Breast epithelium (tissue), 4 donors: ENCODE data around the gene PARD6A. TPM values are rescaled to one million over a fixed set of nuclear protein-coding genes. Genes with fewer than 3 reads are reported as not detected.

Experiments
- DNase-seq, 2 donors: peaks; one replicate each; pipeline ENCODE4 v3.0.0-alpha.2; 2019; ENCODE audit warnings: low spot score in 2 of 2
- H3K27ac ChIP-seq, 2 donors: fragments of 200-600 bp; sonication (generic) in 1 of 2; one replicate each; pipeline ENCODE4 v1.5.1; 2016 to 2019; ENCODE audit warnings: mild to moderate bottlenecking in 1 of 2
- H3K27me3 ChIP-seq, 2 donors: fragments of 200-600 bp; sonication (generic) in 1 of 2; one replicate each; pipeline versions ENCODE4 v1.5.1 to v1.6.0; 2017 to 2019; ENCODE audit warnings: control low read depth in 1 of 2, mild to moderate bottlenecking in 1 of 2
- H3K36me3 ChIP-seq: fragments of 200-600 bp; one replicate; pipeline ENCODE4 v1.5.1; 2019
- H3K4me1 ChIP-seq, 2 donors: fragments of 200-600 bp; sonication (generic); one replicate each; pipeline ENCODE4 v1.5.1; 2016 to 2019; ENCODE audit warnings: control low read depth in 1 of 2
- H3K4me3 ChIP-seq, 3 donors: fragments of 200-600 bp; sonication (generic); 1 replicate in 2 of 3; 2 replicates in 1 of 3; pipeline ENCODE4 v1.5.1; 2016 to 2019; ENCODE audit warnings: mild to moderate bottlenecking in 3 of 3, moderate library complexity in 2 of 3
- H3K9me3 ChIP-seq, 2 donors: fragments of 200-600 bp; sonication (generic) in 1 of 2; one replicate each; pipeline ENCODE4 v1.5.1; 2016 to 2019; ENCODE audit warnings: control low read depth in 1 of 2
- POLR2A ChIP-seq: fragments of 450-650 bp; IDR thresholded peaks from one replicate; pipeline ENCODE4 v1.6.1; 2016; ENCODE audit warnings: antibody characterized with exemption, mild to moderate bottlenecking, moderate library complexity
- POLR2AphosphoS5 ChIP-seq, 3 donors: sonication (generic); formaldehyde crosslinking; IDR thresholded peaks; one replicate each; pipeline ENCODE4 v1.6.1; 2017; ENCODE audit warnings: antibody characterized with exemption in 3 of 3
- intact Hi-C: fragments of 100-400 bp; cut with DNase I; formaldehyde crosslinking; loops from one replicate; pipeline ENCODE4 v1.15.1; 2023; ENCODE audit warnings: low total_unique reads
- total RNA-seq, 3 donors: library from RNA; depleted of rRNA; stranded (reverse); fragments of >200 nt; gene quantifications; one replicate each; pipeline ENCODE4 v1.1.0, GENCODE V29; 2016
- TF ChIP-seq, protein P1 (sequence below), 3 donors: fragments of 450-650 bp; IDR thresholded peaks; one replicate each; pipeline ENCODE4 v1.5.1; 2016 to 2017; ENCODE audit warnings: antibody characterized with exemption in 3 of 3, mild to moderate bottlenecking in 3 of 3, moderate library complexity in 3 of 3

Gene PARD6A
- total RNA-seq, 3 donors from 2014 or later: 6.4 to 8.5 (median 7.2) TPM

DNA sequence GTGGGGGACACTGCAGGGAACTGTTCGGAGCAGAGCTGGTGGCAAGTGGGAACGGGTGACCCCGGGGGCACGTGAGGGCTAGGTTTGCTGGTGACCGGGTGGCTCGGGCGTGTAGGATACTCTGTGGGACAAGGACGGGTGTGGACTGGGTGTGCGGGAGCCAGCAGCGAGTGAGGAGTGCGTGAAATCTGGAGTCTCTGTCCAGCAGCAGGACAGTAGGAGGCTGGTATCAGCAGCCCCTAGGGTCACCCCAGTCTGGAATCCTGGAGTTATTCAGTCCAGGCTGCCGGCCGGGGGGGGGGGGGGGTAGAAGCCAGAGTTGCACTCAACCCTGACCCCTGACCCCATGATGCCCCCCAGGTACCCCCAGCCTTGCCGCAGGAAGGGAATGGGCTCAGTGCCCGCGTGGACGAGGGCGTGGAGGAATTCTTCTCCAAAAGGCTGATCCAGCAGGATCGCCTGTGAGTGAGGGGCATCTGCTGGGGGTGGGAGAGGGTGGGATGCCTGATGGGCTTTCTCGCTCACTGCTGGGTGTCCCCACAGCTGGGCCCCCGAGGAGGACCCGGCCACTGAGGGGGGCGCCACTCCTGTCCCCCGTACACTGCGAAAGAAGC is 6.9 kb upstream of the PARD6A start:
- peaks cover under 1 to 11% of the 10 kb centered on the region in 2 donors for H3K4me1 ChIP-seq
- TF ChIP-seq, protein P1, sequence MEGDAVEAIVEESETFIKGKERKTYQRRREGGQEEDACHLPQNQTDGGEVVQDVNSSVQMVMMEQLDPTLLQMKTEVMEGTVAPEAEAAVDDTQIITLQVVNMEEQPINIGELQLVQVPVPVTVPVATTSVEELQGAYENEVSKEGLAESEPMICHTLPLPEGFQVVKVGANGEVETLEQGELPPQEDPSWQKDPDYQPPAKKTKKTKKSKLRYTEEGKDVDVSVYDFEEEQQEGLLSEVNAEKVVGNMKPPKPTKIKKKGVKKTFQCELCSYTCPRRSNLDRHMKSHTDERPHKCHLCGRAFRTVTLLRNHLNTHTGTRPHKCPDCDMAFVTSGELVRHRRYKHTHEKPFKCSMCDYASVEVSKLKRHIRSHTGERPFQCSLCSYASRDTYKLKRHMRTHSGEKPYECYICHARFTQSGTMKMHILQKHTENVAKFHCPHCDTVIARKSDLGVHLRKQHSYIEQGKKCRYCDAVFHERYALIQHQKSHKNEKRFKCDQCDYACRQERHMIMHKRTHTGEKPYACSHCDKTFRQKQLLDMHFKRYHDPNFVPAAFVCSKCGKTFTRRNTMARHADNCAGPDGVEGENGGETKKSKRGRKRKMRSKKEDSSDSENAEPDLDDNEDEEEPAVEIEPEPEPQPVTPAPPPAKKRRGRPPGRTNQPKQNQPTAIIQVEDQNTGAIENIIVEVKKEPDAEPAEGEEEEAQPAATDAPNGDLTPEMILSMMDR (IDR thresholded peaks at IDR 0.05): no peak
- TF ChIP-seq POLR2A: no peak
- no peak for TF ChIP-seq POLR2AphosphoS5 (IDR thresholded peaks at IDR 0.05)
- no peak for DNase-seq
- intact Hi-C loops: no loop called here
- peaks cover 13 to 50% of the 10 kb centered on the region in 2 donors for H3K27me3 ChIP-seq
- no peaks in the 10 kb centered on the region for H3K9me3 ChIP-seq
- no peaks in the 10 kb centered on the region for H3K36me3 ChIP-seq
- peak overlapping the region in 2 of 3 donors; percentile 39 to 64 for H3K4me3 ChIP-seq
- H3K27ac ChIP-seq: no peak overlapping the region

GRCh38 chr16:67654403-67654911 is 6.3 kb upstream of the PARD6A start:
- intact Hi-C loops: no loop called here
- Histone ChIP-seq H3K4me3 (no peak overlapping the region), H3K4me1 (peaks cover 6 to 15% of the 10 kb centered on the region in 2 donors), H3K9me3 (no peaks in the 10 kb centered on the region), H3K36me3 (no peaks in the 10 kb centered on the region), H3K27me3 (peaks cover 11 to 44% of the 10 kb centered on the region in 2 donors), H3K27ac (no peak overlapping the region)
- no peak for DNase-seq
- no peak for TF ChIP-seq POLR2AphosphoS5 (IDR thresholded peaks at IDR 0.05)
- no peak for TF ChIP-seq POLR2A
- TF ChIP-seq, protein P1 (IDR thresholded peaks at IDR 0.05): no peak

GRCh38 chr16:67655363-67655762 is 5.4 kb upstream of the PARD6A start:
- intact Hi-C loops: loop anchor here (5.0 kb wide), 1 partner anchor 118 kb away; no protein-coding TSS in a partner anchor
- DNase-seq: no peak
- H3K27me3 ChIP-seq: peaks cover 10 to 36% of the 10 kb centered on the region in 2 donors

DNA sequence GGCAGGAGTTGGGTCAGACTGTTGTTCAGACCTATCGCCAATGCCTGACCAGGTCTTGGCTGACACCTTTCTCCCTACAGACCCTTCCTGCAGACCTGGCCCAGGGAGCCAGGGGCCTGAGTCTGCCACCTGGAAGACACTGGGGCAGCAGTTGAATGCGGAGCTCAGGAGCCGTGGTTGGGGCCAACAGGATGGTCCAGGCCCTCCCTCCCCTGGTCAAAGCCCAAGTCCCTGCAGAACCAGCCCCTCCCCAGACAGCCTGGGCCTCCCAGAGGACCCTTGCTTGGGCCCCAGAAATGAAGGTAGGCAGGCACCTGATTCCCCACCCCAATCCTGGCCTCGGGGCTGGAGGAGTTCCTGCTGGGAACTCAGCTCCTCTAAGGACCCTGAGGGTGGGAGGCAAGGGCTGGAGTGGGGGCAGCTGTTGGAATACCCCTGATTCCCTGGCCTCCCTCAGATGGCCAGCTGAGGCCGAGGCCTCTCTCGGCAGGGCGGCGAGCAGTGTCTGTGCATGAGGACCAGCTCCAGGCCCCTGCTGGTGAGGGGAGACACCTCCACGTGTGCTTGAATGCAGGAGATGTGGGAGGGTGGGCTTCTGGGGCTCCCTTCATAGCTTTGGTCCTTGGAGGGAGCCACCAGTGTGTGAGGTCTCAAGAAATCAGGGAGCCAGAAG is 4.3 kb upstream of the PARD6A start:
- H3K9me3 ChIP-seq: no peaks in the 10 kb centered on the region
- H3K36me3 ChIP-seq: no peaks in the 10 kb centered on the region
- intact Hi-C loops: loop anchor here (5.0 kb wide), 1 partner anchor 119 kb away; no protein-coding TSS in a partner anchor
- TF ChIP-seq, protein P1 (IDR thresholded peaks at IDR 0.05): no peak
- TF ChIP-seq POLR2AphosphoS5 (IDR thresholded peaks at IDR 0.05): no peak
- no peak for TF ChIP-seq POLR2A
- H3K4me1 ChIP-seq: peaks cover 12 to 17% of the 10 kb centered on the region in 2 donors
- no peak overlapping the region for H3K27ac ChIP-seq
- DNase-seq: no peak
- H3K4me3 ChIP-seq: no peak overlapping the region
- H3K27me3 ChIP-seq: peaks cover 10 to 32% of the 10 kb centered on the region in 2 donors

More at GRCh38 chr16:67655363-67655762, 5.4 kb upstream of the PARD6A start:
- Histone ChIP-seq H3K36me3 (no peaks in the 10 kb centered on the region), H3K4me3 (no peak overlapping the region), H3K27ac (no peak overlapping the region), H3K9me3 (no peaks in the 10 kb centered on the region), H3K4me1 (peaks cover 7 to 17% of the 10 kb centered on the region in 2 donors)
- TF ChIP-seq, protein P1 (IDR thresholded peaks at IDR 0.05): no peak
- TF ChIP-seq POLR2AphosphoS5 (IDR thresholded peaks at IDR 0.05) (no peak), POLR2A (no peak)
